Stomach smooth muscle (tissue), 2 donors: ENCODE data around the gene FBXW8.

Experiments used
- H3K27ac ChIP-seq: one replicate; pipeline ENCODE4 v1.7.0; 2013; ENCODE audit warnings: mild to moderate bottlenecking, low read length, inconsistent platforms
- H3K27me3 ChIP-seq, 2 donors: one replicate each; pipeline ENCODE4 v1.7.0; 2013; ENCODE audit warnings: low read length in 2 of 2; ENCODE audit not compliant: insufficient read depth in 2 of 2, control insufficient read depth in 1 of 2
- H3K36me3 ChIP-seq, 2 donors: one replicate each; pipeline ENCODE4 v1.7.0; 2013; ENCODE audit warnings: low read length in 2 of 2; ENCODE audit not compliant: control insufficient read depth in 2 of 2, insufficient read depth in 2 of 2
- H3K4me1 ChIP-seq: one replicate; pipeline ENCODE4 v1.7.0; 2013; ENCODE audit warnings: low read length; ENCODE audit not compliant: control insufficient read depth, insufficient read depth
- H3K4me3 ChIP-seq, 2 donors: one replicate each; pipeline ENCODE4 v1.7.0; 2013; ENCODE audit warnings: low read length in 2 of 2
- H3K9ac ChIP-seq, 2 donors: one replicate each; pipeline ENCODE4 v1.7.0; 2013; ENCODE audit warnings: low read length in 2 of 2, mild to moderate bottlenecking in 1 of 2
- H3K9me3 ChIP-seq, 2 donors: one replicate each; pipeline ENCODE4 v1.7.0; 2013; ENCODE audit warnings: low read length in 2 of 2; ENCODE audit not compliant: control insufficient read depth in 2 of 2
- donor health status: healthy.
- donor health status: Pancreatic carcinoma.

Gene FBXW8

DNA sequence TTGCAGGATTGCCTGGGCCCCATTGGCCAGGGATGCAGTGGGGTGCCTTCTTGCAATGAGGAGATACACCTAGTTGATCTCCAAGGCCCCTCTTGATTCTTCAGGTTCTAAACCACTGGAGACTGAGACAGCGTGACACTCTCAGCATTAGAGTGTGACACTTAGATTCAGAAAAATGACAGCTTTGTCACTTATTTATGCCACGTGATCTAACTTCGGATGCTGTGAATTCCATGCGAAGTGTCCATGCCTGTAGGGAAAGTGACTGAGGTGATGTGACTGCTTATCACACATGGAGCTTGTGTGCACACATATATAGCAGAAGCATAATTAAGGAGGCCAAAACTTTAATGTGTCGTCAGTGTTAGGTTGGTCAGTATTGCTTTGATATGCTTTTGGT lies 30.4 kb downstream of the FBXW8 start:
- Histone ChIP-seq H3K4me1 (no peaks in the 10 kb centered on the region), H3K9ac (no peak overlapping the region), H3K9me3 (peaks cover 0 to 4% of the 10 kb centered on the region in 2 donors), H3K4me3 (no peak overlapping the region), H3K27me3 (no peaks in the 10 kb centered on the region), H3K27ac (no peak overlapping the region), H3K36me3 (peaks cover 10% of the 10 kb centered on the region in 2 donors)

DNA sequence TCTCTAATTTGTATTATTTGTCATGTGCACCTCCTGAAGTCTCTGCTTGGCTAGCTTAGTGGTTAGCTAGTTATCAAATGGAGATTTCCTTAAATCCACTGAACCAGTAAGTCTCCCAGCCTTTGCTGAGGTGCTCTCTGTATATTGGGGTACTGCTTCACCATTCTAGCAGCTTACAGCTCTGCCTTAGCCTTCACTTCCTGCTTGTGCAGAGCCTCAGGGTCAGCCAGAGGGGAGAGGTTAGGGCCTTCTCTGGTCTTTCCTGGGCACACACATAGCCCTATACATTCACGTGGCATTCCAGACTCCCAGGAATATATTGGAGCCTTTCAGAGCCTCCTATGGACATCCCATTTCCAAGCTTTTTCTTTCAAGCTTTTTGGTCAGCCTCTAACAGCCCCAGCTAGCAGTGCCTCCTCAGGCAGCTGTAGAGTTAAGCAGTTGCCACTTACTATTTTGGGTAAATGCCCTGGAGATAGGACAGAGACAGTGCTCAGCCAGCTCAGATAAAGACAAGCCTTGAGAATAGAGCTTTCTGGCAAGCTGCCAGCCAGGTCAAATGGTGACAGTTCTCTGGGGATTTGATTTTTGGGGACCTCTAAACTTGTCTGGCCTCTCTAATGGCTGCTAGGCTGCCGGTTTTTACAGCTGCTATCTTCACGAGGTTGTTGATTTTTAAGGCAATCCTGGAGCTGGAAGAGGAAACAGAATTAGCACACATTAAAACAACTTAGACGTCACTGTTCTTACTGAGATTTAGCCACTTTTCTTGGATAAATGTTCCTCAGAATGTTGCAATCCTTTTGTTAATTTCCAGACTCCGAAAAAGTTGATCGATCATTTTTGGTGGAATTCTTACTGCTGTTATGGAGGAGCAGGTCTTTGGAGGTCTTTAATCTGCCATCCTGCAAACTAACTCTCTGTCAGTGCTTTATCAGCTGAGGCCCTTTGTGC lies 32.9 kb downstream of the FBXW8 start:
- no peak overlapping the region for H3K9ac ChIP-seq
- no peak overlapping the region for H3K4me3 ChIP-seq
- no peaks in the 10 kb centered on the region for H3K27me3 ChIP-seq
- H3K9me3 ChIP-seq, result peaks cover 0 to 4% of the 10 kb centered on the region in 2 donors
- H3K36me3 ChIP-seq, result peaks cover 13 to 17% of the 10 kb centered on the region in 2 donors
- no peaks in the 10 kb centered on the region for H3K4me1 ChIP-seq
- no peak overlapping the region for H3K27ac ChIP-seq

DNA sequence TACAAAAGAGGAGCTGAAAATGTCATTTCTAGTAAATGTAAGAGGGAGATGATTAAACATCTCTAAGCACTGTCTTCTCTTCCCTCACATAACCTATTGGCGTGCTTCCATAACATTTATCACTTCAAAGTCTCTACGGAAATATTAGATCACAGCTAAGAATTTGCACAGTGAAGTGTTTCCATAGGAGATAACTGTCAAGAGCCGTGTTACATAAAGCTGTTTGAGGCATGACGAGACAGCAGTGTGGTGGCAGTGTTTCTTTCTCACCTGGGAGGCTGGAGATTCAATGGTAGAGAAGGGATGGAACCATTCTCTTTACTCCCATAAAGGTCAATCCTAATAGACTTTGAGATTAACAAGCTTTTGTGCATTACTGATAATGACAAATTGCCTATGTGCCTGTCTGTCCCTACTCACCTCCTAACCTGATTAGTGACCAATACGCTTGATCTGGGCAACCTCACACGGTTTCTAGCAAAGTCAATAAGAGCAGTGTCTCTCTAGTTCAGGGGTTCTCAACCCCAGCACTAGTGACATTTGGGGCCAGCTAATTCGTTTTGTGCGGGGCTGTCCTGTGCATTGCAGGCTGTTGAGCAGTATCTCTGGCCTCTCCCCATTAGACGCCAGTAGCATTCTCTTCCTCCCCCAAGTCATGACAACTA lies 35.3 kb downstream of the FBXW8 start:
- Histone ChIP-seq H3K4me1 (no peaks in the 10 kb centered on the region), H3K27ac (no peak overlapping the region), H3K4me3 (no peak overlapping the region), H3K27me3 (no peaks in the 10 kb centered on the region), H3K9ac (no peak overlapping the region), H3K36me3 (peaks cover 22 to 24% of the 10 kb centered on the region in 2 donors), H3K9me3 (peaks cover 0 to 4% of the 10 kb centered on the region in 2 donors)

DNA sequence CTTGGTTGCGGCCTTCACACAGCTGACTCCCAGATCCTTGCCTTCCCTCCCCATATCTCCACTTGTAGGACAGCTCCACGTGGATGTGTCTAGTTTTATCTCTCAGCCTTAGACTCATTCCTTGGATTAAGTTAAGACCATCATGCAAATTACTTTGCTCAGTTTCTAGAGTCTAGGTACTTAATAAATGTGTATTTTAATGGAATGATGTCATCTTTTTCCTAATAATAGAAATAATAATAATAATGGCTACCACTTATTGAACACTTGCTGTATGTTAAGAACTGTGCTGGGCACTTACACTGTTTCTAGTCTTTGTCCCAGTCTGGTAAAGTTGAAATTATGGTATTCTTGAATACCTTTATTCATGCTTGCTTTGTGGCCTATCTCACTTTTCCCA lies 37.5 kb downstream of the FBXW8 start:
- peaks cover 22 to 27% of the 10 kb centered on the region in 2 donors for H3K36me3 ChIP-seq
- H3K4me1 ChIP-seq, result no peaks in the 10 kb centered on the region
- H3K27me3 ChIP-seq, result no peaks in the 10 kb centered on the region
- H3K9ac ChIP-seq, result no peak overlapping the region
- H3K27ac ChIP-seq, result no peak overlapping the region
- no peak overlapping the region for H3K4me3 ChIP-seq
- H3K9me3 ChIP-seq, result peaks cover 0 to 4% of the 10 kb centered on the region in 2 donors

DNA sequence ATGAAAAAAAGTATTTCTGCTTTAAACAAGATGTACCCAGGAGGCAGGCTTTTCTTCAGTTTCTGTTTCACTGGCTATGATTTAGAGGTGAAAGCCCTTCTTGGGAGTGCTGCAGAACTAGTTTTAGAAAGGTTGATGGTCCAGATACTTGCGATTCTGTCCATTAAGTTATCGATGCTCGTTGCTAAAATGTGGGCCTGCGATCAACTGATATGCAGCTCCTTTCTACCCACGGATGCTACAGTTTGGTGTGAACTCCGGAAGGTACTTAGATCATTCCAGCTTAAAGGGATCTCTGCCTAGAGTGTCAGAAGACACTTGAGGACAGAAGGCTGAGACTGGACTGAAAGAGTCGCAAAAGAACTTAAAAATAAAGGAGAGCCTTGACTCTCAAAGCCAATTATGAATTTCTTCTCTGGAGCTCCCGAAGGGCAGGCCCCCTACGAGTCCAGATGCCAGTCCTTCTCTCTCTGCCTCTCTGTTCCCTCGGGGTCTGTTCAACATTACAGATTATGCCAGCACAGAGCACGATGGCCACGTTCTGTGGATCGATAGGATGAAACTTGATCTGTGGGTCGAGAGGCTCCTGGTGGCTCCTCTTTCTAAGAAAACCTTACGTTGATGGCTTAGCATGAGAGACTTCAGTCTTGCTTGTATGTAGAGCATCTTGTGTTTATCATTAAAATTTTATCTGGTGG lies 40.0 kb downstream of the FBXW8 start:
- Histone ChIP-seq H3K4me3 (no peak overlapping the region), H3K27me3 (no peaks in the 10 kb centered on the region), H3K27ac (no peak overlapping the region), H3K36me3 (peaks cover 17 to 24% of the 10 kb centered on the region in 2 donors), H3K4me1 (peaks cover 3% of the 10 kb centered on the region), H3K9ac (no peak overlapping the region), H3K9me3 (no peaks in the 10 kb centered on the region)

DNA sequence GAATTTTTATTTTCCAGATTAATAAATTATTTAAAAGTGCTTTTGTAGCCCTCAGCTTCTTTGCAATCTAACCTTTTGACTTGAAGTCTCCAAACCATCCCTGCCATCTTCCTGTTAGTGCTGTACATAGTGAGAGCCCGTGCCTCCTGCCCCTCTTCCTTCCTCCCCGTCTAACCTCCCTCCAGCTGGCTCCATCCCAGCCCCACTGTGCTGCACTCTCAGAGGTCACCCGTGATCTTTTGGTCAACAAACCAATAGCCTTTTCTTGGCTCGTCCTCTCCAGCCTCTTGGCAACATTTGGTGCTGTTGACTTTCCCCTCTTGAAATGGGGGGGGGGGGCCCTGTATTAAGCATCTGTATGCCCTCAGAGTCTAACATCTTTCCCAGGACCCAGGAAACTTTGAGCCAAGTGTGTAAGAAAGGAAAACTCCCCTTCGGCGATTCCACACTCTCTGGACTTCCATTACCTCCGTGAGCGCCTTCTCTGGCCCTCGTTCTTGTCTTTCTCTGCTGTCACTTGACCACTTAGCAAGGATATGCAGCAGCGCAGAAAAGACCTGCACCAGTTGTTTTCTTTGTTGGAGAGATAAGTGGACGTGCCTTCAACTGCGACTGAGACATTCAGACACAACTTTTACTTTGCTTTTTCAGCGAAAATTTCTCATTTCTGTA lies 44.1 kb downstream of the FBXW8 start:
- H3K9ac ChIP-seq, result no peak overlapping the region
- no peak overlapping the region for H3K4me3 ChIP-seq
- H3K9me3 ChIP-seq, result no peaks in the 10 kb centered on the region
- peaks cover 3% of the 10 kb centered on the region in 2 donors for H3K36me3 ChIP-seq
- H3K27me3 ChIP-seq, result no peaks in the 10 kb centered on the region
- peaks cover 3% of the 10 kb centered on the region for H3K4me1 ChIP-seq
- H3K27ac ChIP-seq, result no peak overlapping the region

DNA sequence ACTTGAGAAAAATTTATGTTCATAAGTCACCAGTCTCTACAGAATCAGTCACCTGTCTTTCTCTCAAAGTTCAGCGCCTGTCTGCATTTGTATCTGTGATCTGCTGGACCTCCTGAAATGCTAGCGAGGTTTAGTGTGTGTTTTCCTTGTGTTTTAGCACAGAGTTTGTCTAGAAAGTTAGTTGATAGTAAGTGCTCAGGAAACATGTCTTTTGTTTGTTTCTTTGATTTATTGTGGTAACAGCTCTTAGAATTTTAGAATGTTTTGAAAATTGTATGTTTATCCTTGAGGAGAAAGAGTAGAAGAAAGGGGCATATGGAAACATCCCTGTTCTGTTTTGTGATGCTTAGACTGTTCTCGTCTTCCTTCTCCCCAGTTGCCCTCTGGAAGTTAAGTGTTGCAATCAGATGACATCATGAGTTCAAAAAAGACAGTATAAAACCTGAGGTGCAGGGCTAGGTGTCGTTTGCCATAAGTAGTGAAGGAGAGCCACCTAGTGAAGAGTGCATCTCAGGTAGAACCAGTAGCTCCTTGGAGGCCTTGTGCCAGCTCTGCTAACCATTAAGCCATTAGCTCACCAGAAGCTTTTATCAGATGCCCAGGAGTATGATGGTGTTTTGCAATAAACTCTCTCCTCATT lies 44.8 kb downstream of the FBXW8 start:
- H3K36me3 ChIP-seq, result peaks cover 0 to 3% of the 10 kb centered on the region in 2 donors
- no peak overlapping the region for H3K27ac ChIP-seq
- H3K9me3 ChIP-seq, result no peaks in the 10 kb centered on the region
- no peak overlapping the region for H3K9ac ChIP-seq
- peaks cover 3% of the 10 kb centered on the region for H3K4me1 ChIP-seq
- H3K4me3 ChIP-seq, result no peak overlapping the region
- no peaks in the 10 kb centered on the region for H3K27me3 ChIP-seq

DNA sequence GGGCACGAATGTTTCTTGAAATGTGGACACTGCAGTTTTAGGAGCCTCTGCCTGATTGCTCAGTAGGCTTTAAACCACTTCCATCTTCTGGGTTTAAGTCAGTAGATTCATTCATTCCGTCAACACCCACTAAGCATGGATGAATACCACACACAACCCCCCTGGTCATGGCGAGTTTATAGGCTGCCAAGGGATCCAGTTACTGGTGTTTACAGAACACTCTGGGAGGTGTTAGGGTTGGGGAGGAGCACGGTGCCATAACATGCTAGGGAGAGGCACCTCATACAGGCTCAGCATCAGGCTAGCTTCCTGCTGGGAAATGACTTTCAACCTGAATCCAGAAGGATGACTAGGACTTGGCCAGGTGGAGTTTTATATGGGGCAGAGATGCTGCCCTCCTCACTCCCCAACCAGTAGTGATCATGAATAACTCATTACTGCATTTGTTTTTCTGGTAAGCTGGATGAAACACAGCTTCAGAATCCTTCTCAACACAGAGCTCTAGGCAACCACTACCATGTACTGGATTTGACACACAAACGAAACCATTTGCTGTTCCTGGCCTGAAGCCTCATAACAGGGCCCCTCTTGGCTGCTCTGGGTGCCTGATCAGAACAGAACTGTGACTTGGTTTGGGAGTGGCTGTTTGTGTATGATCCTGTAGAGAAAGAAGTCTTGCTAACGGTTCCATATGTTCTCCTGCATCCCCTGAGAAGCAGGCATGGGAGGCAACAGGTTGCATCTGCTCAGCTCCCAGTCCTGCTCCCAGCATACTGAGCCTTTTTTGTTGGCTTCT lies 47.9 kb downstream of the FBXW8 start:
- Histone ChIP-seq H3K27me3 (no peaks in the 10 kb centered on the region), H3K9me3 (no peaks in the 10 kb centered on the region), H3K4me1 (peaks cover 3% of the 10 kb centered on the region), H3K4me3 (no peak overlapping the region), H3K36me3 (peaks cover 0 to 2% of the 10 kb centered on the region in 2 donors), H3K27ac (no peak overlapping the region), H3K9ac (no peak overlapping the region)

DNA sequence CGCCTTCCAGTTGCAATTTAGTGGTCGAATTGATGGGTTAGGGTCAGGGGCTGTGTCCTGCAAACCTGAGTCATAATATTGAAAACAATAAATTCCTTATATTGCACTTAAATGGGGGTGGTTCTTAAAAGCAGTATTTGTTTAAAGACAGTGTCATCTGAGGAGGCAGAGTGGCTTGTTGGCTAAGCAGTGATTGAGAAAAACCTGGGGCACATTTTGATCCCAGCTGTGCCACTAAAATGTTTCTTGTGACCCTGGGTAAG lies 48.4 kb downstream of the FBXW8 start:
- Histone ChIP-seq H3K4me1 (peaks cover 3% of the 10 kb centered on the region), H3K9ac (no peak overlapping the region), H3K27ac (no peak overlapping the region), H3K9me3 (no peaks in the 10 kb centered on the region), H3K27me3 (no peaks in the 10 kb centered on the region), H3K36me3 (peaks cover 0 to 2% of the 10 kb centered on the region in 2 donors), H3K4me3 (no peak overlapping the region)
